OCI-M1 (cell line): ENCODE measurements around the gene SLC31A1.

Experiments
- DNase-seq: peaks from one replicate; lab custom pipeline; 2025; lab: John Stamatoyannopoulos, UW

The SLC31A1 gene

GRCh38 chr9:113307396-113307975, 86.1 kb downstream of the SLC31A1 start:
- no peak for DNase-seq

- DNase-seq = peak; percentile 62
Observed at GRCh38 chr9:113309204-113309813, 88.0 kb downstream of the SLC31A1 start.

GRCh38 chr9:113310538-113310937, 89.2 kb downstream of the SLC31A1 start:
- no peak for DNase-seq

- DNase-seq = no peak
Observed at GRCh38 chr9:113311961-113312360, 90.6 kb downstream of the SLC31A1 start.

- no peak for DNase-seq
Observed at GRCh38 chr9:113313261-113313660, 91.9 kb downstream of the SLC31A1 start.
